ENCODE measurements around the gene ABCB10. TPM values are rescaled to one million over a fixed set of nuclear protein-coding genes. Genes with fewer than 3 reads are reported as not detected.

Gene ABCB10
- polyA plus RNA-seq, 2 of the 4 experiments (the other 2 are of a cell fraction), result 13.9 to 16.3 TPM

DNA sequence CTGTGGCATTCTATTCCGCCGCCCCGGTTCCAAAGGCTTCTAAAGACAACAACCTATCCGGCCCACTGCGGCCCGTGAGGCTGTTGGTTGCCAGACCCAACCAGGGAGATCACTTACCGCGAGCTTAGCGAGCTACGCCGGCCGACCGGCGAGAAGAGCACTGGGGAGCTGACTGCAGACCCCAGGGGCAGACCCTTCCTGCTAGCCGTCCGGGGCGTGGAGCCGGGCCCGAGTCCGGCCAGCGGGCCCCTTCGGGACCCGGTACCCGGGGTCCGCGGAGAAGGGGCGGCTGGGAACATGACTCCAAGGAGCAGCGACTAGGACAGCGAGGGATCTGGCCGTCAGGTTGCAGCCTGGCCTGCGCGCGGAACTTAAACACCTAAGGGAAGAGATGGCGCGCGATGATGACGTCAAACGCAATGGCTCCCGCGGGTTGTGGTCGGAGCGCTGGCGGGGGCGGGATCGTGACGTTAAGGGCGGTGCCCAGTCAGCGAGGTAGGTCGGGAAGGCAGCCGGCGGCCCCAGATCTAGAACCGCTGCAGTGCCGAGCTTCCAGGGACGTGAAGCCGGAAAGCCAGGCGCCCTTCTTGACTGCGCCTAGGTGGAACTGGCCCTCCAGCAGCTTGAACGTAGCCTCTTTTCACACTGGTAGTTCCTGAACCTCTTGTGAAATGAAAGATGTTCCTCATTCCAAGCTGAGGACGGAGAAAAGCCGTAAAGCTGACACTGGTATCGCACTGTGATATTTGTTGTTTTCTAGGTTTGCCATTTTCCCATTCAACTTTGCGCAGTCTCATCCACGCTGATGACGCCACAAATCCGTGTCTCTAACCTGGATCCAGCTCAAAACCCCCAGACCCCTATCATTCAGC lies 50.3 kb downstream of the ABCB10 start, which contains the start of gene NUP133:
TSS of gene NUP133 (minus strand) at position 391 of the 872 bp plus-strand sequence. CDS start at position 299, 92 bp downstream.
- WGBS (ENCODE audit: missing lambda C conversion rate), result 5% methylated on average over 45 of the region's 65 CpGs
- Histone ChIP-seq H3K4me3 (peak within 1 kb of the TSS; percentile 82), H3K9me3 (no peaks in the 10 kb centered on the region), H3K4me2 (peak within 1 kb of the TSS; percentile 85), H3K27ac (peak within 1 kb of the TSS; percentile 90 to 94), H3K4me1 (peaks cover 18% of the 10 kb centered on the region)
- ATAC-seq, result peak; percentile 97
- CTCF ChIA-PET, result interaction anchor here (0.5 to 2.6 kb wide), 9 partner anchors 10 to 844 kb away, joined by 3 to 12 read pairs (median 3); partner anchors contain the start of gene ABCB10
- DNase-seq (ENCODE audit: low read depth in 1 of 2, low spot score in 1 of 2), result peak; percentile 93 to 99
- FAIRE-seq, result no peak
- POLR2A ChIA-PET, result interaction anchor here (0.6 to 2.4 kb wide), 16 partner anchors 11 to 808 kb away, joined by 3 to 19 read pairs (median 4); partner anchors contain the start of gene ABCB10
- TF ChIP-seq ZC3H11A (IDR thresholded peaks at IDR 0.05) (no peak), NR3C1 (IDR thresholded peaks at IDR 0.05) (no peak), NPAS2 (CRISPR knock-in tag; IDR thresholded peaks at IDR 0.05; ENCODE audit: borderline replicate concordance) (no peak), HOXA7 (CRISPR knock-in tag; IDR thresholded peaks at IDR 0.05) (no peak), CHD4 (IDR thresholded peaks at IDR 0.05; ENCODE audit: borderline replicate concordance) (no peak), PHF8 (IDR thresholded peaks at IDR 0.05; ENCODE audit: borderline replicate concordance, low read depth) (peak; percentile 95), TFCP2L1 (CRISPR knock-in tag; IDR thresholded peaks at IDR 0.05) (no peak), MAFK (IDR thresholded peaks at IDR 0.05; ENCODE audit: partially characterized antibody) (peak; percentile 71), RAD21 (conservative IDR thresholded peaks at IDR 0.05 in 1 of 2, IDR thresholded peaks at IDR 0.05 in 1 of 2) (no peak), CEBPB (IDR thresholded peaks at IDR 0.05) (no peak), CHD2 (IDR thresholded peaks at IDR 0.05; ENCODE audit: low read length, partially characterized antibody) (peak; percentile 75), CBX8 (IDR thresholded peaks at IDR 0.05) (peak; percentile 34; the same call in 1 of the 2 replicates), JUN (IDR thresholded peaks at IDR 0.05) (peak; percentile 82 to 91), RCOR1 (IDR thresholded peaks at IDR 0.05; ENCODE audit: low read depth, low read length) (no peak), KDM1A (IDR thresholded peaks at IDR 0.05; ENCODE audit: low read depth) (no peak), HDAC2 (IDR thresholded peaks at IDR 0.05) (peak; percentile 73; the same call in 1 of the 2 replicates), RNF2 (IDR thresholded peaks at IDR 0.05; ENCODE audit: borderline replicate concordance, low read depth) (no peak), HEYL (CRISPR knock-in tag; IDR thresholded peaks at IDR 0.05) (no peak), ZFP36 (IDR thresholded peaks at IDR 0.05; ENCODE audit: borderline replicate concordance, partially characterized antibody) (no peak), TP53 (CRISPR knock-in tag; IDR thresholded peaks at IDR 0.05) (no peak), NFE2L2 (conservative IDR thresholded peaks at IDR 0.05; ENCODE audit: low read length) (no peak), POLR2AphosphoS2 (conservative IDR thresholded peaks at IDR 0.05; ENCODE audit: low read length) (no peak), SMC3 (IDR thresholded peaks at IDR 0.05) (no peak), ESRRA (IDR thresholded peaks at IDR 0.05; ENCODE audit: borderline replicate concordance, low read length) (no peak), MYC (IDR thresholded peaks at IDR 0.05; ENCODE audit: borderline replicate concordance, low read length) (no peak), GATA3 (IDR thresholded peaks at IDR 0.05; ENCODE audit: borderline replicate concordance) (no peak; the same call in 1 of the 2 replicates), POLR2A (IDR thresholded peaks at IDR 0.05; ENCODE audit: low read length) (peak; percentile 94), EHF (CRISPR knock-in tag; IDR thresholded peaks at IDR 0.05) (no peak), RFX5 (IDR thresholded peaks at IDR 0.05) (peak; percentile 79), MAZ (IDR thresholded peaks at IDR 0.05; ENCODE audit: borderline replicate concordance, low read depth, low read length) (no peak), FOSB (CRISPR knock-in tag; IDR thresholded peaks at IDR 0.05) (no peak), SREBF2 (IDR thresholded peaks at IDR 0.05) (no peak), FOXS1 (CRISPR knock-in tag; IDR thresholded peaks at IDR 0.05) (no peak)
- TF ChIP-seq, protein P1, sequence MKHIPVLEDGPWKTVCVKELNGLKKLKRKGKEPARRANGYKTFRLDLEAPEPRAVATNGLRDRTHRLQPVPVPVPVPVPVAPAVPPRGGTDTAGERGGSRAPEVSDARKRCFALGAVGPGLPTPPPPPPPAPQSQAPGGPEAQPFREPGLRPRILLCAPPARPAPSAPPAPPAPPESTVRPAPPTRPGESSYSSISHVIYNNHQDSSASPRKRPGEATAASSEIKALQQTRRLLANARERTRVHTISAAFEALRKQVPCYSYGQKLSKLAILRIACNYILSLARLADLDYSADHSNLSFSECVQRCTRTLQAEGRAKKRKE (CRISPR knock-in tag; IDR thresholded peaks at IDR 0.05; ENCODE audit: low read depth), result no peak
- TF ChIP-seq, protein P2, sequence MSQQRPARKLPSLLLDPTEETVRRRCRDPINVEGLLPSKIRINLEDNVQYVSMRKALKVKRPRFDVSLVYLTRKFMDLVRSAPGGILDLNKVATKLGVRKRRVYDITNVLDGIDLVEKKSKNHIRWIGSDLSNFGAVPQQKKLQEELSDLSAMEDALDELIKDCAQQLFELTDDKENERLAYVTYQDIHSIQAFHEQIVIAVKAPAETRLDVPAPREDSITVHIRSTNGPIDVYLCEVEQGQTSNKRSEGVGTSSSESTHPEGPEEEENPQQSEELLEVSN (IDR thresholded peaks at IDR 0.05; ENCODE audit: borderline replicate concordance, low read depth), result no peak
- TF ChIP-seq, protein P3, sequence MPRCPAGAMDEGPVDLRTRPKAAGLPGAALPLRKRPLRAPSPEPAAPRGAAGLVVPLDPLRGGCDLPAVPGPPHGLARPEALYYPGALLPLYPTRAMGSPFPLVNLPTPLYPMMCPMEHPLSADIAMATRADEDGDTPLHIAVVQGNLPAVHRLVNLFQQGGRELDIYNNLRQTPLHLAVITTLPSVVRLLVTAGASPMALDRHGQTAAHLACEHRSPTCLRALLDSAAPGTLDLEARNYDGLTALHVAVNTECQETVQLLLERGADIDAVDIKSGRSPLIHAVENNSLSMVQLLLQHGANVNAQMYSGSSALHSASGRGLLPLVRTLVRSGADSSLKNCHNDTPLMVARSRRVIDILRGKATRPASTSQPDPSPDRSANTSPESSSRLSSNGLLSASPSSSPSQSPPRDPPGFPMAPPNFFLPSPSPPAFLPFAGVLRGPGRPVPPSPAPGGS (IDR thresholded peaks at IDR 0.05), result peak; percentile 86
- TF ChIP-seq, protein P4, sequence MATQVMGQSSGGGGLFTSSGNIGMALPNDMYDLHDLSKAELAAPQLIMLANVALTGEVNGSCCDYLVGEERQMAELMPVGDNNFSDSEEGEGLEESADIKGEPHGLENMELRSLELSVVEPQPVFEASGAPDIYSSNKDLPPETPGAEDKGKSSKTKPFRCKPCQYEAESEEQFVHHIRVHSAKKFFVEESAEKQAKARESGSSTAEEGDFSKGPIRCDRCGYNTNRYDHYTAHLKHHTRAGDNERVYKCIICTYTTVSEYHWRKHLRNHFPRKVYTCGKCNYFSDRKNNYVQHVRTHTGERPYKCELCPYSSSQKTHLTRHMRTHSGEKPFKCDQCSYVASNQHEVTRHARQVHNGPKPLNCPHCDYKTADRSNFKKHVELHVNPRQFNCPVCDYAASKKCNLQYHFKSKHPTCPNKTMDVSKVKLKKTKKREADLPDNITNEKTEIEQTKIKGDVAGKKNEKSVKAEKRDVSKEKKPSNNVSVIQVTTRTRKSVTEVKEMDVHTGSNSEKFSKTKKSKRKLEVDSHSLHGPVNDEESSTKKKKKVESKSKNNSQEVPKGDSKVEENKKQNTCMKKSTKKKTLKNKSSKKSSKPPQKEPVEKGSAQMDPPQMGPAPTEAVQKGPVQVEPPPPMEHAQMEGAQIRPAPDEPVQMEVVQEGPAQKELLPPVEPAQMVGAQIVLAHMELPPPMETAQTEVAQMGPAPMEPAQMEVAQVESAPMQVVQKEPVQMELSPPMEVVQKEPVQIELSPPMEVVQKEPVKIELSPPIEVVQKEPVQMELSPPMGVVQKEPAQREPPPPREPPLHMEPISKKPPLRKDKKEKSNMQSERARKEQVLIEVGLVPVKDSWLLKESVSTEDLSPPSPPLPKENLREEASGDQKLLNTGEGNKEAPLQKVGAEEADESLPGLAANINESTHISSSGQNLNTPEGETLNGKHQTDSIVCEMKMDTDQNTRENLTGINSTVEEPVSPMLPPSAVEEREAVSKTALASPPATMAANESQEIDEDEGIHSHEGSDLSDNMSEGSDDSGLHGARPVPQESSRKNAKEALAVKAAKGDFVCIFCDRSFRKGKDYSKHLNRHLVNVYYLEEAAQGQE (IDR thresholded peaks at IDR 0.05), result peak; percentile 73

All from A549 (cell line).